Keratinocyte (primary cell): ENCODE data around the gene LAMA3. TPM values are rescaled to one million over a fixed set of nuclear protein-coding genes. Genes with fewer than 3 reads are reported as not detected.

Experiments used
- DNase-seq: peaks from one replicate; pipeline ENCODE4 v3.0.0-alpha.2; 2011; ENCODE audit warnings: low read depth, missing footprints, low spot score
- FAIRE-seq: peaks from 2 replicates; lab custom pipeline; 2011; peaks lifted over from hg19 to GRCh38; lab: Jason Lieb, UNC
- H2AFZ ChIP-seq: 2 replicates; pipeline ENCODE4 v1.6.0; 2012; ENCODE audit warnings: low read length, control low read depth, inconsistent platforms; ENCODE audit not compliant: control insufficient read depth
- H3K27ac ChIP-seq: 2 replicates; pipeline ENCODE4 v1.5.1; 2011; ENCODE audit warnings: low read length; ENCODE audit not compliant: control insufficient read depth, insufficient read depth
- H3K27me3 ChIP-seq: 3 replicates; pipeline ENCODE4 v1.6.0; 2011; ENCODE audit warnings: low read length; ENCODE audit not compliant: control insufficient read depth, insufficient read depth; ENCODE audit errors: extremely low read depth
- H3K36me3 ChIP-seq, 2 experiments: 2 replicates in 1 of 2; 3 replicates in 1 of 2; pipeline ENCODE4 v1.5.1; 2011; ENCODE audit warnings: low read length in 2 of 2, mild to moderate bottlenecking in 1 of 2; ENCODE audit not compliant: control insufficient read depth in 2 of 2, insufficient read depth in 2 of 2; ENCODE audit errors: extremely low read depth in 1 of 2
- H3K4me1 ChIP-seq: 3 replicates; pipeline ENCODE4 v1.5.1; 2011; ENCODE audit warnings: low read length; ENCODE audit not compliant: control insufficient read depth, insufficient read depth; ENCODE audit errors: extremely low read depth
- H3K4me2 ChIP-seq: 3 replicates; pipeline ENCODE4 v1.6.0; 2011; ENCODE audit warnings: low read depth, low read length; ENCODE audit not compliant: control insufficient read depth, insufficient read depth; ENCODE audit errors: extremely low read depth
- H3K4me3 ChIP-seq, 3 experiments: fragments of 200-600 bp in 1 of 3; sonication (generic) in 1 of 3; 2 replicates in 2 of 3; 3 replicates in 1 of 3; pipeline ENCODE4 v1.5.1; 2011 to 2016; ENCODE audit warnings: low read length in 3 of 3, mild to moderate bottlenecking in 3 of 3, control low read depth in 2 of 3, inconsistent platforms in 1 of 3, low read depth in 1 of 3, mixed read lengths in 1 of 3, mixed run types in 1 of 3, moderate library complexity in 1 of 3; ENCODE audit not compliant: control insufficient read depth in 2 of 3, insufficient read depth in 2 of 3; ENCODE audit errors: extremely low read depth in 1 of 3
- H3K79me2 ChIP-seq: 2 replicates; pipeline ENCODE4 v1.6.0; 2012; ENCODE audit warnings: low read length; ENCODE audit not compliant: control insufficient read depth, insufficient read depth
- H3K9ac ChIP-seq: 3 replicates; pipeline ENCODE4 v1.6.0; 2011; ENCODE audit warnings: low read length; ENCODE audit not compliant: control insufficient read depth, insufficient read depth; ENCODE audit errors: extremely low read depth
- H3K9me1 ChIP-seq: 3 replicates; pipeline ENCODE4 v1.6.0; 2011; ENCODE audit warnings: low read length; ENCODE audit not compliant: control insufficient read depth, insufficient read depth; ENCODE audit errors: extremely low read depth
- H3K9me3 ChIP-seq: 2 replicates; pipeline ENCODE4 v1.5.1; 2012; ENCODE audit warnings: low read depth, low read length; ENCODE audit not compliant: control insufficient read depth
- H4K20me1 ChIP-seq: 3 replicates; pipeline ENCODE4 v1.6.0; 2011; ENCODE audit warnings: low read length; ENCODE audit not compliant: control insufficient read depth, insufficient read depth; ENCODE audit errors: extremely low read depth
- CTCF ChIP-seq, 3 experiments: IDR thresholded peaks in 1 of 3; conservative IDR thresholded peaks in 1 of 3; optimal IDR thresholded peaks in 1 of 3; 2 replicates in 2 of 3; 3 replicates in 1 of 3; pipeline versions ENCODE3 to v1.5.1; 2011; ENCODE audit warnings: low read length in 3 of 3, mild to moderate bottlenecking in 3 of 3, moderate library complexity in 2 of 3, control low read depth in 1 of 3, inconsistent platforms in 1 of 3; ENCODE audit not compliant: insufficient read depth in 2 of 3; ENCODE audit errors: extremely low read depth in 1 of 3
- EZH2 ChIP-seq: IDR thresholded peaks from one replicate; pipeline ENCODE4 v1.6.1; 2012; ENCODE audit warnings: inconsistent platforms, mild to moderate bottlenecking, low read length, moderate library complexity
- dilution Hi-C: fragments of 300-500 bp; cut with MboI; formaldehyde crosslinking; loops from one replicate; pipeline ENCODE4 v1.7.0; 2020; ENCODE audit warnings: low sequenced_read_pairs; ENCODE audit not compliant: extremely low pct_ligation_motif_present
- polyA plus RNA-seq, 5 experiments: library from polyadenylated mRNA; depleted of rRNA in 3 of 5; stranded (reverse) in 3 of 5; stranded (forward) in 1 of 5; unstranded in 1 of 5; fragments of >200 nt; gene quantifications; 1 replicate in 1 of 5; 2 replicates in 3 of 5; 3 replicates in 1 of 5; pipeline versions ENCODE4 v1.2.1 to v1.2.3, GENCODE V29; 2011 to 2012; ENCODE audit warnings: missing spikeins in 2 of 5, low read depth in 1 of 5, low replicate concordance in 1 of 5

The LAMA3 gene
- polyA plus RNA-seq, 1 donor (not counting 4 experiments of a cell fraction or from before 2014, with no cell fraction given), result 1,944 TPM

GRCh38 chr18:23851470-23852002 lies 162.3 kb downstream of the LAMA3 start:
- Histone ChIP-seq H3K4me3 (no peak overlapping the region), H4K20me1 (no peaks in the 10 kb centered on the region), H3K4me1 (peaks cover 33% of the 10 kb centered on the region), H3K9me1 (no peaks in the 10 kb centered on the region), H3K27me3 (no peaks in the 10 kb centered on the region), H3K4me2 (no peak overlapping the region), H3K36me3 (peaks cover 0 to 12% of the 10 kb centered on the region in 2 experiments), H3K9me3 (no peaks in the 10 kb centered on the region), H3K27ac (no peak overlapping the region), H3K9ac (no peak overlapping the region), H3K79me2 (no peaks in the 10 kb centered on the region), H2AFZ (no peak overlapping the region)
- dilution Hi-C loops, result no loop called here
- FAIRE-seq (peak; percentile 32), DNase-seq (no peak)
- TF ChIP-seq EZH2, result no peak
- TF ChIP-seq CTCF (optimal IDR thresholded peaks at IDR 0.05 in 1 of 3, IDR thresholded peaks at IDR 0.05 in 1 of 3, conservative IDR thresholded peaks at IDR 0.05 in 1 of 3; ENCODE audit: extremely low read depth in 1 of 3, insufficient read depth in 2 of 3, low read length in 3 of 3), result no peak

- TF ChIP-seq EZH2, result no peak
- no peak for TF ChIP-seq CTCF (optimal IDR thresholded peaks at IDR 0.05 in 1 of 3, IDR thresholded peaks at IDR 0.05 in 1 of 3, conservative IDR thresholded peaks at IDR 0.05 in 1 of 3; ENCODE audit: extremely low read depth in 1 of 3, insufficient read depth in 2 of 3, low read length in 3 of 3)
- Histone ChIP-seq H3K4me3 (no peak overlapping the region), H3K4me1 (peaks cover 40% of the 10 kb centered on the region), H4K20me1 (no peaks in the 10 kb centered on the region), H3K36me3 (peaks cover 0 to 8% of the 10 kb centered on the region in 2 experiments), H3K9me3 (no peaks in the 10 kb centered on the region), H2AFZ (no peak overlapping the region), H3K4me2 (no peak overlapping the region), H3K9me1 (no peaks in the 10 kb centered on the region), H3K27me3 (no peaks in the 10 kb centered on the region), H3K27ac (no peak overlapping the region), H3K79me2 (no peaks in the 10 kb centered on the region), H3K9ac (no peak overlapping the region)
- dilution Hi-C loops, result no loop called here
- FAIRE-seq, result no peak
- no peak for DNase-seq
Observed at GRCh38 chr18:23852236-23853045, 163.2 kb downstream of the LAMA3 start.
